HG03575 (cell line): ENCODE results near the gene ROGDI.

Source experiments
- ATAC-seq: cut with Tn5 transposase; IDR thresholded peaks from one replicate; pipeline ENCODE4 v1.9.1; 2021; ENCODE audit not compliant: unreplicated experiment, insufficient number of reproducible peaks, low FRiP score; ENCODE audit errors: extremely low read depth

ROGDI gene

DNA sequence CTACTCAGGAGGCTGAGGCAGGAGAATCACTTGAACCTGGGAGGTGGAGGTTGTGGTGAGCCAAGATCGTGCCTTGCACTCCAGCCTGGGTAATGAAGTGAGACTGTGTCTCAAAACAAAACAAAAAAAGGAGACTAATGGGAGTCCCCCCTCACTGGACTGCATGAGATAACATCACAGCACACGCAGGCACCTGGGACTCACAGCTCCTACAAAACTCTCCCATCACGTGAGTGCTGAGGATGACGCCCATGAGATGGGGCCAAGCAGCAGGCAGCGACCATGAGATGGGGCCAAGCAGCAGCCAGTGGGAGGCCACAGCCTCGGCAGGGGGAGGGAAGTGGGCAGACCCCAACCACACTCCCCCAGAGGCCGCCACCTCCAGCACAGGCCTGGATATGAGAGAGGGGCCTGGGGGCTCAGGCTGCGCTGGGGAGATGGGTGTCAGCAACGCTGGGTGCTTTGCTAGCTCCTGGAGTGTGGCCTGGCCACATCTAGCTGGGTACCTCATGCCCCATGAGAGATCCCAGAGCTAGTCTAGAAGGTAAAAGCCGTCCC lies 52.7 kb downstream of the ROGDI start:
- ATAC-seq = no peak

DNA sequence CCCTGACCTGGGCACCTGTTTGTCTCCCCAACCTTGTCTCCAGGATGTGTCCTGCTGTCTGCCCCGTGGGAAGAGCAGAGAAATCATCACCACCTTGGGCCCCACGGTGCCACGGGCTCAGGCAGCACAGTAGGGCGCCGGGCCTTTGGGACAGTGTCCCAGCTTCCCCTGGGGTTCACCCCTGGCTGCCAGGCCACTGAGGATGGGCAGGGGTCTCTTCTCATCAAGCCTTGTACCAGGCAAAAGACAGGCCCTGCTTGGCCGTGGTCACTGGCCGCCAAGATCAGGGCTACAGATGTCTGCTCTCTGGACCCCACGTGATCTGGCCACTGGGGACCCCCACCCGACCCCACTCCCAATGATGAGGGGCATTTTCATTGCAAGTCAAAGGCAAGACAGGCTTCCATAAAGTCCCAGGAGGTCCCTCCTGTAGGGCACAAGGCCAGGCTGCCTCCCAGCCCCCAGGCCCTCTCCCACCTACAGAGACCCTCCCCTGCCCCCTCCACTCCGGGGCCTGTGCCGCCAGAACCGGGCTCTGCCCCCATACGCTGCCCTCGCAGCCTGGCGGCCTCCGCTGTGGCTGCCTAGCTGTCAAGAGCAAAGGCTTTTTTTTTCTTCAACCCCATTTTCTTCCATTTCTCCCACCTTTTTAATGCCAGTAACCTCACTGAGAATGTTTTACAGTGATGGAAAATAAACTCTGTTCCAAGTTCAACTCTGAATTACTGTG lies 53.6 kb downstream of the ROGDI start:
- no peak for ATAC-seq

DNA sequence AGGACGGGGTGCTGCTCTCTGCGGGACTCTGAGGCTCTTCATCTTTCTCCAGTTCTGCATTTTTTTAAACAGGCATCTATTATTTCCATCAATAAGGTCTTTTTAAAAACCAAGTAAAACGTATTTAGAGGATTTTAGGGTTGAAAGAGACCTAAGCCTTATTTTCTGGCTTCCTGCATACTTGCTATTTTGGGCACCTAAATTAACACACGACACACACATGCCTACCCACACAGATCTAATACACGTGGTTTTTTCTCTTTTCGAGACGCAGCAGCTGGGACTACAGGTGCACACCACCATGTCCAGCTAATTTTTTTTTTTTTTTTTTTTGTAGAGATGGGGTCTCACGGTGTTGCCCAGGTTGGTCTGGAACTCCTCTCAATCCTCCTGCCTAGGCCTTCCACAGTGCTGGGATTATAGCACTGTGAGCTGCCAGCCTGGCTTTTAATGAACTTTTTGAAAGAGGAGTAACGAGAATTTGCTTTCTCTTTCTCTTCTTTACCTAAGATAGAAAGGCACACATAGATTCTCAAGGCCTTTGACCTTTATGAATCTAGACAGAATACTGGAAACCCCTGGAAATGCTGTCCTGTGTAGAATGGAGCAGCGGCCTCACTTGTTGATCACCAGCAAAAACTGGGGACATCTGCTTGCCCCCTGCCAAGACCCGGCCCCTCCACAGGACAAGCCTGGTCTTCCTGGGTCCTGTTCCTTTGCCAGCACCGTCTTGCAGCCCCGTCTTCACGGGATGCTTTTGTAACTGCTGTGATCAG lies 54.3 kb downstream of the ROGDI start:
- ATAC-seq = no peak

DNA sequence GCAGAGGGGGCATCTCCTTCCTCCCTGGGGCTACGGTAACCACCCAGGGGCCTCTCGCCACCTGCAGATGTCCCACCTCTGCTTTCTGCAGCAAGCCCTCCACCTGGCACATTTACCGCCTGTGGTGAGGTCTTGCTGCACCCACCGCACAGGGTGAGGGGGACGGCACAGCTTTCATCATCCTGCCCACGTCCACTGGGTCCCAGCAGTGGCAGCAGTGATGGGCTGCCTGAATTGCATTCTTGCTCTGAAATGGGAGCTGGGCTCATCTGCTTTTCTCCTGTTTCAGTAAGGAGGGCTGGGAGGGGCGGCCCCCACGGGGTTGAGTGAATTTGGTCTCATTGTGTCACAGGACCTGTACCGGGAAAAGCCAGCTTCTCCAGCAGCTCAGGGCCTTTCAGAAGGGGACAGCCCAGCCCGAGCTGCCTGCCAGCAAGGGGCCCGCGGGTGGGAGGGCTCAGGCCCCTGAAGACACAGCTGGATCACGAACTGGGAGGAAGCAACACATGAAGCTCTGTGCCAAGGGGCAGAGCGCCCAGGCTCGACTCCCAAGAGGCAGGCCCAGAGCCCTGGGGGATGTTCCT lies 55.4 kb downstream of the ROGDI start:
- ATAC-seq = no peak
